GM12878 (cell line): Measurements from ENCODE around the gene REST.

Experiments used
- BCL3 ChIP-seq: IDR thresholded peaks from 2 replicates; pipeline ENCODE4 v1.6.1; 2011; ENCODE audit warnings: borderline replicate concordance, low read depth, mild to moderate bottlenecking, moderate library complexity, low read length; ENCODE audit not compliant: insufficient read depth, poor library complexity, severe bottlenecking
- CBX3 ChIP-seq: fragments of 200-600 bp; sonication (generic); IDR thresholded peaks from 2 replicates; pipeline ENCODE4 v1.6.1; 2016; ENCODE audit warnings: low read depth, borderline replicate concordance
- CTCF ChIP-seq, 3 experiments: IDR thresholded peaks in 2 of 3; conservative IDR thresholded peaks in 1 of 3; 2 replicates each; pipeline ENCODE4 v1.5.1; 2011; ENCODE audit warnings: low read depth in 3 of 3, low read length in 3 of 3, mild to moderate bottlenecking in 3 of 3, control low read depth in 2 of 3, moderate library complexity in 2 of 3, inconsistent platforms in 1 of 3, mixed read lengths in 1 of 3; ENCODE audit not compliant: control insufficient read depth in 2 of 3, insufficient read depth in 1 of 3; ENCODE audit errors: extremely low read depth in 1 of 3
- GABPA ChIP-seq: IDR thresholded peaks from 2 replicates; pipeline ENCODE4 v1.6.1; 2014; ENCODE audit warnings: antibody characterized with exemption, low read depth, mild to moderate bottlenecking, inconsistent platforms
- HCFC1 ChIP-seq: fragments of 150-350 bp; IDR thresholded peaks from 2 replicates; pipeline ENCODE4 v1.6.1; 2014; ENCODE audit warnings: low read length
- NR2C2 ChIP-seq: IDR thresholded peaks from 2 replicates; pipeline ENCODE4 v1.6.1; 2011; ENCODE audit warnings: borderline replicate concordance, low read depth; ENCODE audit not compliant: control insufficient read depth, insufficient read length

- TF ChIP-seq NR2C2 (no peak), CBX3 (no peak), GABPA (no peak), HCFC1 (no peak), BCL3 (no peak), CTCF (IDR thresholded peaks at IDR 0.05 in 2 of 3, conservative IDR thresholded peaks at IDR 0.05 in 1 of 3; ENCODE audit: control insufficient read depth in 2 of 3, extremely low read depth in 1 of 3, insufficient read depth in 1 of 3, low read depth in 3 of 3, low read length in 3 of 3) (no peak)
Measured at GRCh38 chr4:56931924-56932323, 24.2 kb downstream of the REST start.
